ENCODE results near the gene IRF6. TPM values are rescaled to one million over a fixed set of nuclear protein-coding genes. Genes with fewer than 3 reads are reported as not detected.

The IRF6 gene
- 0.95 and 1.1 TPM in 2 replicates for total RNA-seq
- 0.33 TPM for total RNA-seq (2013)
- polyA plus RNA-seq = 0.18 and 0.46 TPM in 2 replicates
- 0.21 TPM in 1 of 2 replicates, not detected in the other for polyA minus RNA-seq

- peak within 1 kb of the TSS; percentile 83 for H2AFZ ChIP-seq (ENCODE audit: insufficient read depth, low read depth, low read length, poor library complexity, severe bottlenecking)
- H3K36me3 ChIP-seq (replicated peaks in 1 of 2; ENCODE audit: control extremely low read depth in 1 of 2, control insufficient read depth in 1 of 2, extremely low read depth in 1 of 2, insufficient read depth in 2 of 2, low read length in 1 of 2) = no peaks in the 10 kb centered on the region
- Mint-ChIP-seq H3K4me3 (peak within 1 kb of the TSS; percentile 96), H3K9me3 (ENCODE audit: insufficient read depth) (no peaks in the 10 kb centered on the region), H3K27ac (peak within 1 kb of the TSS; percentile 91), H3K4me1 (peaks cover 11% of the 10 kb centered on the region), H3K27me3 (peaks cover 11% of the 10 kb centered on the region)
- TF ChIP-seq CTCF (IDR thresholded peaks at IDR 0.05) (no peak), EZH2 (IDR thresholded peaks at IDR 0.05; ENCODE audit: borderline replicate concordance, insufficient read depth, low read depth, low read length, poor library complexity, severe bottlenecking) (no peak)
- peaks cover 10 to 13% of the 10 kb centered on the region in 2 donors for H3K4me1 ChIP-seq (ENCODE audit: control insufficient read depth in 2 of 2, insufficient read depth in 2 of 2, low read length in 2 of 2)
- H3K27ac ChIP-seq (ENCODE audit: low read length in 2 of 2) = no peak within 1 kb of the TSS
- WGBS (ENCODE audit: insufficient coverage) = 7% methylated on average over 44 of the region's 46 CpGs
- intact Hi-C loops (cut with micrococcal nuclease) = loop anchor here (1.0 kb wide), 2 partner anchors 21 to 22 kb away; partner anchors contain the start of genes C1orf74 and UTP25
- H3K4me2 ChIP-seq (replicated peaks; ENCODE audit: low read depth, low read length, poor library complexity, severe bottlenecking) = peak within 1 kb of the TSS; percentile 78
- H3K27me3 ChIP-seq (replicated peaks in 1 of 4; ENCODE audit: control extremely low read depth in 1 of 4, control insufficient read depth in 3 of 4, insufficient read depth in 4 of 4, low read length in 3 of 4) = peaks cover 0 to 18% (median 9%) of the 10 kb centered on the region in 4 experiments
- DNase-seq = peak; percentile 74
- peaks cover 0 to 8% (median 0%) of the 10 kb centered on the region in 3 donors for H3K9me3 ChIP-seq (ENCODE audit: control extremely low read depth in 1 of 3, control insufficient read depth in 2 of 3, insufficient read depth in 1 of 3, low read length in 2 of 3)
- CTCF ChIA-PET = interaction anchor here (1.2 to 6.5 kb wide), 2 partner anchors 11 to 17 kb away, joined by 3 to 45 read pairs; no protein-coding TSS in a partner anchor
- H4K20me1 ChIP-seq (ENCODE audit: control insufficient read depth, insufficient read depth, low read length, poor library complexity, severe bottlenecking) = no peaks in the 10 kb centered on the region
- peak within 1 kb of the TSS; percentile 65 for H3K9ac ChIP-seq (ENCODE audit: low read length)
- POLR2A ChIA-PET = interaction anchor here (0.6 to 1.4 kb wide), 4 partner anchors 9 to 50 kb away, joined by 3 to 9 read pairs (median 4); partner anchors contain the start of genes C1orf74 and TRAF3IP3
- ATAC-seq (ENCODE audit: low read depth) = peak; percentile 95
- H3K4me3 ChIP-seq (ENCODE audit: control extremely low read depth in 1 of 5, extremely low read depth in 1 of 5, insufficient read depth in 1 of 5, low read depth in 2 of 5, low read length in 4 of 5) = peak within 1 kb of the TSS; percentile 43 to 69 (median 57)
- no peaks in the 10 kb centered on the region for H3K79me2 ChIP-seq (ENCODE audit: control insufficient read depth, insufficient read depth, low read length)
Measured at GRCh38 chr1:209805875-209806760, at the start of gene IRF6. TSS of gene IRF6 (minus strand) at chr1:209806142. CDS start at chr1:209801413, 4,729 bp downstream.

All from B cell (primary cell).